MCF 10A (cell line): ENCODE measurements around the gene SH2D1A. TPM values are rescaled to one million over a fixed set of nuclear protein-coding genes. Genes with fewer than 3 reads are reported as not detected.
A peak's percentile ranks its signal among the peaks of the same experiment; 100 is the strongest.
"Not testable (repeated sequence)": the region's sequence is repeated elsewhere in the genome, so short reads cannot be mapped to it uniquely, and the experiment has no call there.

Source experiments
- BruUV-seq: library from RNA; stranded (reverse); fragments of 400-500 nt; replicated peaks from 2 replicates; lab custom pipeline; 2021; lab: Mats Ljungman, UMichigan
- CTCF ChIA-PET: fragments of 300-600 bp; sonication (Branson Sonifier 250); formaldehyde crosslinking; extraction: SDS; loops from one replicate; lab custom pipeline; 2021; ENCODE audit warnings: antibody characterized with exemption, inconsistent platforms; lab: Yijun Ruan, JAX
- POLR2A ChIA-PET: fragments of 300-600, 350-650 bp; sonication (Branson Sonifier 250); formaldehyde crosslinking; extraction: SDS; loops from one replicate; lab custom pipeline; 2020; ENCODE audit warnings: antibody characterized with exemption, inconsistent platforms; lab: Yijun Ruan, JAX
- DNase-seq: peaks from one replicate; pipeline ENCODE4 v3.0.0-alpha.2; 2018; ENCODE audit not compliant: unreplicated experiment
- H3K27ac Mint-ChIP-seq: one replicate; pipeline ENCODE4 v1.8.0; 2022; ENCODE audit warnings: mild to moderate bottlenecking, low read depth, mixed read lengths; ENCODE audit not compliant: unreplicated experiment
- H3K27me3 Mint-ChIP-seq: one replicate; pipeline ENCODE4 v1.8.0; 2022; ENCODE audit warnings: mixed read lengths; ENCODE audit not compliant: insufficient read depth, unreplicated experiment
- H3K36me3 Mint-ChIP-seq: one replicate; pipeline ENCODE4 v1.8.0; 2022; ENCODE audit warnings: mild to moderate bottlenecking, moderate library complexity, mixed read lengths; ENCODE audit not compliant: insufficient read depth, unreplicated experiment
- H3K4me1 Mint-ChIP-seq: one replicate; pipeline ENCODE4 v1.8.0; 2022; ENCODE audit warnings: mixed read lengths; ENCODE audit not compliant: insufficient read depth, unreplicated experiment
- H3K4me3 Mint-ChIP-seq: one replicate; pipeline ENCODE4 v1.8.0; 2022; ENCODE audit warnings: mild to moderate bottlenecking, moderate library complexity, mixed read lengths; ENCODE audit not compliant: unreplicated experiment
- H3K9me3 Mint-ChIP-seq: one replicate; pipeline ENCODE4 v1.8.0; 2022; ENCODE audit warnings: mixed read lengths; ENCODE audit not compliant: unreplicated experiment
- intact Hi-C: fragments of 100-400 bp; cut with micrococcal nuclease; formaldehyde crosslinking; loops from 2 replicates; pipeline ENCODE4 v1.14.1; 2022
- total RNA-seq: library from RNA; stranded (reverse); gene quantifications from 2 replicates; pipeline ENCODE4 v1.2.3, GENCODE V29; 2022
- TF ChIP-seq, protein P1 (sequence below): fragments of 200-600 bp; IDR thresholded peaks from one replicate; pipeline ENCODE4 v1.8.0; 2022; ENCODE audit warnings: antibody characterized with exemption, mild to moderate bottlenecking; ENCODE audit not compliant: unreplicated experiment

SH2D1A gene
- total RNA-seq, 1 experiment from 2014 or later = not detected

DNA sequence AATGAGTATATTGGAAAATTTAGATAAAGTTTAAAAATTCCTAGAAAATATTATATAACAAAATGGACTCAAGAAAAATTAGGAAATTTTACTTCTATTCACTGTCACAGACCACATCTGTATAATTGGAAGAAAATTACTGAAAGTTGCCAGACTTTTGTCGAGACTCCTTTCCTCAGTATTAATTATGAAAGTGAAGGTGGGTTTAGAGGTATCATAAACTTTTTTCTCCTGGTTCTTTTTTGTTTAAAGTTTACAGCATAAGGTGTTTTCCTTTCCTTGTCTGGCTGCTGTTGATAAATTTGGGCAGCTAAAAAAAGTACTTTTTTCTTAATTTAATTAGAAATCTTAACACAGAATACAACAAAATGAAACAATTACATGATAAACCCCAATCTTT, 20.6 kb upstream of the SH2D1A start:
- BruUV-seq = no TSS peak
- intact Hi-C loops = no loop called here
- TF ChIP-seq, protein P1, sequence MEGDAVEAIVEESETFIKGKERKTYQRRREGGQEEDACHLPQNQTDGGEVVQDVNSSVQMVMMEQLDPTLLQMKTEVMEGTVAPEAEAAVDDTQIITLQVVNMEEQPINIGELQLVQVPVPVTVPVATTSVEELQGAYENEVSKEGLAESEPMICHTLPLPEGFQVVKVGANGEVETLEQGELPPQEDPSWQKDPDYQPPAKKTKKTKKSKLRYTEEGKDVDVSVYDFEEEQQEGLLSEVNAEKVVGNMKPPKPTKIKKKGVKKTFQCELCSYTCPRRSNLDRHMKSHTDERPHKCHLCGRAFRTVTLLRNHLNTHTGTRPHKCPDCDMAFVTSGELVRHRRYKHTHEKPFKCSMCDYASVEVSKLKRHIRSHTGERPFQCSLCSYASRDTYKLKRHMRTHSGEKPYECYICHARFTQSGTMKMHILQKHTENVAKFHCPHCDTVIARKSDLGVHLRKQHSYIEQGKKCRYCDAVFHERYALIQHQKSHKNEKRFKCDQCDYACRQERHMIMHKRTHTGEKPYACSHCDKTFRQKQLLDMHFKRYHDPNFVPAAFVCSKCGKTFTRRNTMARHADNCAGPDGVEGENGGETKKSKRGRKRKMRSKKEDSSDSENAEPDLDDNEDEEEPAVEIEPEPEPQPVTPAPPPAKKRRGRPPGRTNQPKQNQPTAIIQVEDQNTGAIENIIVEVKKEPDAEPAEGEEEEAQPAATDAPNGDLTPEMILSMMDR = no peak
- H3K9me3 Mint-ChIP-seq = no peaks in the 10 kb centered on the region
- H3K4me1 Mint-ChIP-seq = peaks cover 6% of the 10 kb centered on the region
- no peaks in the 10 kb centered on the region for H3K27me3 Mint-ChIP-seq
- no peak overlapping the region for H3K27ac Mint-ChIP-seq
- DNase-seq = no peak
- POLR2A ChIA-PET = no interaction called here
- H3K4me3 Mint-ChIP-seq = no peak overlapping the region
- CTCF ChIA-PET = interaction anchor here (0.6 kb wide), 3 partner anchors 95 to 878 kb away, joined by 3 to 5 read pairs (median 3); no protein-coding TSS in a partner anchor
- H3K36me3 Mint-ChIP-seq = no peaks in the 10 kb centered on the region

DNA sequence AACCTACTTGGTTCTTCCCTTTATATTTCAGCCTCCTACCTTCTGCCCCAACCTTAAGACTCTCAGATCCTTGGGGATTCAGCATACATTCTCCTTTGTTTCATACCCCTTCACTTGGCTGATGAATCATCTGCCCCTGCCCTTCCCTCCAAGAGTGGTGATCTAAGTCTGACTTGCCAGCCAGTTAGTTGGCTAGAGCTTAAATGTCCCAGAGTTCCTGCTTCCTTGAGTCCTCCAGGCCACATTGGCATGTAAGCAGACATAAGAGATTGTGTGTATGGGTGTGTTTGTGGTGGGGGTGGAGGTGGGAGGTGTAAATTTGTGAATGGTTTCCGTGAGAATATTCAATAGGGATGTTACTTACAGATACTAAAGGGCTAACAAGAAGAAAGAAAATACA, 17.6 kb upstream of the SH2D1A start:
- Mint-ChIP-seq H3K36me3 (no peaks in the 10 kb centered on the region), H3K27ac (no peak overlapping the region), H3K9me3 (no peaks in the 10 kb centered on the region), H3K4me1 (peaks cover 6% of the 10 kb centered on the region), H3K27me3 (no peaks in the 10 kb centered on the region), H3K4me3 (no peak overlapping the region)
- CTCF ChIA-PET = no interaction called here
- POLR2A ChIA-PET = no interaction called here
- intact Hi-C loops = no loop called here
- DNase-seq = peak; percentile 16
- TF ChIP-seq, protein P1 = no peak
- BruUV-seq = no TSS peak

- BruUV-seq = no TSS peak
- H3K27ac Mint-ChIP-seq = no peak within 1 kb of the TSS
- no peaks in the 10 kb centered on the region for H3K9me3 Mint-ChIP-seq
- no peak within 1 kb of the TSS for H3K4me3 Mint-ChIP-seq
- TF ChIP-seq, protein P1 = no peak
- intact Hi-C loops = no loop called here
- no peaks in the 10 kb centered on the region for H3K27me3 Mint-ChIP-seq
- H3K4me1 Mint-ChIP-seq = peaks cover 6% of the 10 kb centered on the region
- CTCF ChIA-PET = interaction anchor here (0.6 kb wide), 1 partner anchor 1130 kb away, joined by 3 read pairs; no protein-coding TSS in a partner anchor
- no peaks in the 10 kb centered on the region for H3K36me3 Mint-ChIP-seq
- no peak for DNase-seq
- POLR2A ChIA-PET = no interaction called here
Observed at GRCh38 chrX:124332481-124333424, 13.6 kb upstream of the SH2D1A start, which contains the start of gene TEX13D. TEX13D (plus strand) TSS chrX:124332660; CDS start chrX:124332918, 258 bp downstream.

GRCh38 chrX:124333862-124334261, 12.5 kb upstream of the SH2D1A start:
- intact Hi-C loops = no loop called here
- H3K27ac Mint-ChIP-seq = no peak overlapping the region
- TF ChIP-seq, protein P1 = no peak
- ChIA-PET CTCF (no interaction called here), POLR2A (no interaction called here)
- no TSS peak for BruUV-seq
- H3K4me3 Mint-ChIP-seq = no peak overlapping the region
- no peaks in the 10 kb centered on the region for H3K9me3 Mint-ChIP-seq
- H3K4me1 Mint-ChIP-seq = peaks cover 1% of the 10 kb centered on the region
- H3K27me3 Mint-ChIP-seq = no peaks in the 10 kb centered on the region
- no peaks in the 10 kb centered on the region for H3K36me3 Mint-ChIP-seq
- DNase-seq = no peak

DNA sequence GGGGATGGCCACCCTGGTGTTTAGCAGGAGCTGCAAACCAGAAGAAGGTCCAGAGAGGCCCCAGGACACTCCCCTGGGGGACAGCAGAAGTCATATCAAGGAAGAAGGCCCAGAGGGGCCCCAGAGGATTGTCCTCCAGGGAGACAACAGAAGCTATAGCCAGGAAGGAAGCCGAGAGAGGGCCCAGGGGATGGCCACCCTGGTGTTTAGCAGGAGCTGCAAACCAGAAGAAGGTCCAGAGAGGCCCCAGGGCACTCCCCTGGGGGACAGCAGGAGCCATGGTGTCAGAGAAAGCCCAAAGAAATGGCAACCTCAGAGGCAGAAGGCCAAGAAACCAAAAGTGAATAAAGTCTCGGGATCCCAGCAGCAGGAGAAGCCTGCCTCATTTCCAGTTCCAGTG, 11.8 kb upstream of the SH2D1A start:
- H3K36me3 Mint-ChIP-seq, H3K27ac Mint-ChIP-seq, H3K9me3 Mint-ChIP-seq: not testable (repeated sequence)

More for the DNA sequence above, 11.8 kb upstream of the SH2D1A start:
- H3K27me3 Mint-ChIP-seq, H3K4me1 Mint-ChIP-seq, intact Hi-C loops, BruUV-seq, H3K4me3 Mint-ChIP-seq, DNase-seq, POLR2A ChIA-PET, CTCF ChIA-PET: not testable (repeated sequence)
